ENCODE measurements around the gene MAP1B.

DNA sequence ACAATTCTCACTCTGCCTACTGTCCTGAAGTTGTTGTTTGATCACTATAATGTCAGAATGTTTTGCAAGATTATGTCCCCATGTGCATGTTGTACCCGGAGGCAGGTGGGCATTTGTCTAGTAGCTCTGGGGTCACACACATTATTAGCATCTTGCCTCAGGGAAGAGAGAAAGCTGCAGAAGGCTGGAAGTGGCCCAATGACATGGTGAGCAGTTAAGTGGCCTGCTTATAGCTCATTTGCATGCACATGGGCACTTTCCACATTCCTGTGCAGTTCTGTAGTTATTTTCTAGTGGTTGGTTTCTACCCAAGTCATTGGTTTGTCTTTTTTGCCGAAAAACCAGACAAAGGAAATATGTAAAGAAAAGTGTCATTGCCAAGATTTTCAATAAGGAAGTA is 80.9 kb downstream of the MAP1B start:
- no peak for TF ChIP-seq EZH2 (optimal IDR thresholded peaks at IDR 0.05; ENCODE audit: low read depth, low read length)
- TF ChIP-seq, protein P1, sequence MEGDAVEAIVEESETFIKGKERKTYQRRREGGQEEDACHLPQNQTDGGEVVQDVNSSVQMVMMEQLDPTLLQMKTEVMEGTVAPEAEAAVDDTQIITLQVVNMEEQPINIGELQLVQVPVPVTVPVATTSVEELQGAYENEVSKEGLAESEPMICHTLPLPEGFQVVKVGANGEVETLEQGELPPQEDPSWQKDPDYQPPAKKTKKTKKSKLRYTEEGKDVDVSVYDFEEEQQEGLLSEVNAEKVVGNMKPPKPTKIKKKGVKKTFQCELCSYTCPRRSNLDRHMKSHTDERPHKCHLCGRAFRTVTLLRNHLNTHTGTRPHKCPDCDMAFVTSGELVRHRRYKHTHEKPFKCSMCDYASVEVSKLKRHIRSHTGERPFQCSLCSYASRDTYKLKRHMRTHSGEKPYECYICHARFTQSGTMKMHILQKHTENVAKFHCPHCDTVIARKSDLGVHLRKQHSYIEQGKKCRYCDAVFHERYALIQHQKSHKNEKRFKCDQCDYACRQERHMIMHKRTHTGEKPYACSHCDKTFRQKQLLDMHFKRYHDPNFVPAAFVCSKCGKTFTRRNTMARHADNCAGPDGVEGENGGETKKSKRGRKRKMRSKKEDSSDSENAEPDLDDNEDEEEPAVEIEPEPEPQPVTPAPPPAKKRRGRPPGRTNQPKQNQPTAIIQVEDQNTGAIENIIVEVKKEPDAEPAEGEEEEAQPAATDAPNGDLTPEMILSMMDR (IDR thresholded peaks at IDR 0.05; ENCODE audit: low read length): no peak

All from MM.1S (cell line).